Stromal cell of bone marrow (primary cell): ENCODE data around the gene TRIM62.
"Not testable (repeated sequence)": the region's sequence is repeated elsewhere in the genome, so short reads cannot be mapped to it uniquely, and the experiment has no call there.

Experiments used
- DNase-seq: peaks from one replicate; pipeline ENCODE4 v3.0.0-alpha.2; 2012; ENCODE audit warnings: low read depth

Gene TRIM62

GRCh38 chr1:33132549-33132948 lies 49.3 kb downstream of the TRIM62 start:
- DNase-seq = no peak

DNA sequence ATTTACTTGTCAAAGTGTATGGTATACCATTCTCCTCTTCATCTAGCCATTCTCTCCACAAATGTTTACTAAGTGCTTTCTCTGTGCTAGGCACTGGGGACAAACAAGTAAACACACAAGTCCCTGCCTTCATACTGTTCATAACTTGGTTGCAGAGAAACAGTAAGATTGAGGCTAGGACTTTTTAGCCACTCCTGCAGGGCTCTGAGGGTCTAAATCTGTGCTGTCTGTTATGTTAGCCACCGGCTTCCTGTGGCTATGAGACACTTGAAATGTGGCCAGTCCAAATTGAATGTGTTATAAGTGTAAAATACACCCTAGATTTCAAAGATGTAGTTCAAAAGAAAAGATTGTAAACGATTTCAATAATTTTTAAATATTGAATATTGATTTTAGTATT lies 50.7 kb downstream of the TRIM62 start:
- no peak for DNase-seq

GRCh38 chr1:33130297-33130696 lies 51.5 kb downstream of the TRIM62 start:
- DNase-seq = no peak

- DNase-seq = no peak
These were observed 53.1 kb downstream of the TRIM62 start for GRCh38 chr1:33128781-33129180.

DNA sequence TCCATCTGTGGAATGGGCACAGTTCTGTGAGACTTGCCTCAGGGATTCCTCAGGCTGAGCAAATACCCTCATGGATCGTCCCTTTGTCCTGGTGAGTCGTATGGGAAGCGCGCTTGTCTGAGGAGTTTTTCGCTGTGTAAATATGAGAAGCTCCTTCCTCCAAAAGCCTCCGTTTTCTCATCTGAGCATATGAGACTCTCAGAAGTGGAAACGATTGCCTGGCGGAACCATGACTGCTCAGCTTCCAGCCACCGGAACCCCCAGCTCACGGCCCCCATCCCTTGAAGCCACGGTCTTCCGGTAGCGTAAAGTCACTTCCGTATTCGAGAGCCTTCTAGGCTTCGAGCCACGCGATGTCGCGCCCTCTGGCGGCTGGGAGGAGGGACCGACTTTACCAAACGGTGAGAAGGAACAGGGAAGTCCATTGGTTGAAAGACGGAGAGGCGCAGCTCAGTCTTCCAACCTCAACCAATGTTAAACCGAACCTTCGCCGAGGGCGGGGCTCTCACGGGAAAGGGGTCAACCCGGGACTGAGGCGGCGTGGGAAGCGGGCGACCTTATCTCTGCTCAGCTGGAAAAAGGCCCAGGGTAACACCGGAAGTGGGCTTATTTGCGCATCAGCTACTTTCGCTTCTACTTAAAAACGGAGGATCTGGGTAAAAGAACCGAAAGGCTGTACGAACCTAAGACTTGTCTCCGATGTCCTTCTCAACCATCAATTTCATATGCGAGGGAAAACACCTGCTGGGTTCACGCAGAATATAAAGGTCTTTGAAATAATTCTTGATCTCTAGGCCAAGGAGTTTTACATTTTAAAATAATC lies 54.6 kb downstream of the TRIM62 start:
- DNase-seq = peak; percentile 98

GRCh38 chr1:33126411-33127000 lies 55.3 kb downstream of the TRIM62 start:
- DNase-seq = no peak

- DNase-seq = not testable (repeated sequence)
These were observed 57.2 kb downstream of the TRIM62 start for GRCh38 chr1:33124647-33125046.

DNA sequence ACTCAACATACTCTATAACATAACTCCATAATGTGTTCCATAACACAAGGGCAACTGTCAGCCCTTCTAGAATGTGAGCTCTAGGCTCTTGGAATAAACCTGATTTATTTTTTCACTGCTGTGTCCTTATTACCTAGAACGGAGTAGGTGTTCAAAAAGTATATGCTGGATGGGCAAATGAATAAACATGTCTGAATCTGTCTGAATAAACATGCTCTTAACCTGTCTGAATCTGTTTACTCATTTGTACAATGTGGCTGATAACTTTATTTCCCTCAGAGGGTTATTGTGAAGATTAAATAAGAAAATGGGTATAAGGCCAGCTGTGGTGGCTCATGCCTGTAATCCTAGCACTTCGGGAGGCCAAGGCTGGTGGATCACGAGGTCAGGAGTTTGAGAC lies 58.6 kb downstream of the TRIM62 start:
- no peak for DNase-seq

DNA sequence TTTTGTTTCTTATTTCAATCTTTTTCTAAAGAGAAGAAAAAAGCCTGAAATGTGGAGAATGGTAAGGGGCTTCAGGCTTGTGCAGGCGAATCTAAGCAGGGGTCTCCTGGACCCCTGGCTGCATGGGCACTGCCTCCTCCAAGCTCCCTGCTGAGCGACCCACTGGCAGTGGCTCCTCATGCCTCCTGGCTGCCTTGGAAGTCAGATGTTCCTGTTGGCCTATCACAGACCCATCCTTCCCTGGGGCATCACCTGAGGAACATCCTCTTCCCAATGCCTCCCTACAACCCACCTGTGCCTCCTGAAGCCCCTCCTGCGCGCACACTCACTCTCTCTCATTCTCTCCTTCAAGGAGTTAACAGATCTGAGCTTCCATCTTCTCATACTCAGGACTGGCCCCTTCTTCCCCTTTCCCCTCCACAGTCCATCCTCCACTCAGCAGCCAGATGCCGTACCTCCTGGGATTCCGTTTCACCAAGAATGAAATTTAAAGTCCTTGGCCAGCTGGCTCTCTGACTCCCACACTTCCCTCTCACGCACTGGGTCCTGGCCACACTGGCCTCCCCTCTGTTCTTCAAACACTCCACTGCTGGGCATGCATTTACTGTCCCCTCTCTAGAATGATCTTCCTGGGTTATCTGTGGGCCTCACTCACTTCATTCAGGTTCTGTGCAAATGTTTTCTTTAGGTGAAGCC lies 59.2 kb downstream of the TRIM62 start:
- no peak for DNase-seq

DNA sequence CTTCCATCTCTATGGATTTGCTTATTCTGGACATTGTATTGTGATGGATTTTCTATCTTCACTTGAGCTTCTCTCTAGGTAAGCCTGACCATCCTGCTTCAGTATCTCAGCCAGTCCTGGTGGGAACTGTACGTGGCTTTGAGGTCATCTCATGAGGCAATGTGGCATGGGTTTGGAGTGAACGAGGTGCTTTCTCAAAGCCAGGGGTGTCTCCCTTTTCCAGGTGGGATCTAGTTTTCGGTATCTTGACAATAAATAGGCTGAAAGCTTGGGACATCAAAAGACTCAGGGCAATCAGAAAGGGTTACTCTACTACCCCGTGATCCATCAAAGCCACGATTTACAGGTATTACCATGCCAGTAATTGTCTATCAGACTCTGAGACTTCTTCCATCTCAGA lies 60.1 kb downstream of the TRIM62 start:
- DNase-seq = no peak

DNA sequence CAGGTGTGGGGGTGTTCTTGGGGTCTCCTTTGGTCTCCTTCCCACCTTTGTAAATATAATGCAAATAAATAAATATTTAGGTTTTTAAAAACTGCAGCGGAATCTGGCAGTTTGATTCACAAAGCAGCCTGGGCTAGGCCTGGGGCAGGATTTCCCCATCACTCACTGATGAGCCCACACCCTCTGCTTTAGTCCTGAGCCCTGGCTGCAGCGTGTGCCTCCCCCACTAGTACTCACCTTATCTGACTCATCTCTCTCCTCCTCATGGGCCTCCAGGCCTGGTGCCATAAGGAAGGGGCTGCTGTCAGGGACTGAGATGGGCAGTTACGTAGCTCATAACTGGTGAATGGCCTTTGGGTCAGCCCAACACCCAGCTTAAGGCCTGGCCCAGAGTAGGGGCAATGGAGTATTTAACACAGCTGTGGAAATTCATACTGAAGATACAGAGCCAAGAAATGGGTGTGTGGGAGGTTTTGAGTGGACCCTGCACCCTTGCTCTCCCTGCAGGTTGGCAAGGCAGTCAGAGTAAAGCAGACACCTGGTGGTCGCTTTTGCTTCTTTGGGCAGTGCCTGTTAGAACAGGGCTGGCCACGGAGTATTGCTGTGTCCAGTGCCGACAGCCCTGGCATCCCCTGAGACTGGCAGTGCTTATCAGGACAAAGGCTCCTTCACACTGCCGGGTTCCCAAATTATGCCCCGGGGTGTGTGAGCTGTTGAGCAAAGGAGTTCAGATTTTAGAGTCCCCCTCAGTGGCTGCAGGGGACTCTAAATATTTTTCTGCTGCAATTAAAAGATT lies 61.2 kb downstream of the TRIM62 start:
- DNase-seq = no peak

GRCh38 chr1:33119532-33120217 lies 62.2 kb downstream of the TRIM62 start:
- DNase-seq = no peak

- no peak for DNase-seq
These were observed 62.8 kb downstream of the TRIM62 start for GRCh38 chr1:33119050-33119449.

DNA sequence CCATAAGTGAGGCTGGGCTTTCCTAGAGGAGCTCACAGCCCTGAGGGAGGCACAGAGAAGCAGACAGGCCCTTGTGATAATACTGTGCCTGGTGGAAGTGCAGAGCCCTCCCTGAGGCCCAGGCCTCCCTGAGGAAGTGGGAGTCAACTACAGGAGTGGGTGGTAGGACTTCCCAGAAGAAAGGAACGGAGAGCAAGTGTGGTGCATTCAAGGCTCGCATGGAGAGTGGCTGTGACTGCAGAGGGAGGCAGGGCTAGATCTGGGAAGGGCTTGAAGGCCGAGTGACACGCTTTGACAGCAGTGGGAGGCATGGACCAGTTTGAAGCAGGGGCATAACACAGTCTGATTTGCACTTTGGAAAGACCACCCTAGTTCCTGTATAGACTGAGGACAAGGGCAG lies 63.6 kb downstream of the TRIM62 start:
- DNase-seq = no peak

DNA sequence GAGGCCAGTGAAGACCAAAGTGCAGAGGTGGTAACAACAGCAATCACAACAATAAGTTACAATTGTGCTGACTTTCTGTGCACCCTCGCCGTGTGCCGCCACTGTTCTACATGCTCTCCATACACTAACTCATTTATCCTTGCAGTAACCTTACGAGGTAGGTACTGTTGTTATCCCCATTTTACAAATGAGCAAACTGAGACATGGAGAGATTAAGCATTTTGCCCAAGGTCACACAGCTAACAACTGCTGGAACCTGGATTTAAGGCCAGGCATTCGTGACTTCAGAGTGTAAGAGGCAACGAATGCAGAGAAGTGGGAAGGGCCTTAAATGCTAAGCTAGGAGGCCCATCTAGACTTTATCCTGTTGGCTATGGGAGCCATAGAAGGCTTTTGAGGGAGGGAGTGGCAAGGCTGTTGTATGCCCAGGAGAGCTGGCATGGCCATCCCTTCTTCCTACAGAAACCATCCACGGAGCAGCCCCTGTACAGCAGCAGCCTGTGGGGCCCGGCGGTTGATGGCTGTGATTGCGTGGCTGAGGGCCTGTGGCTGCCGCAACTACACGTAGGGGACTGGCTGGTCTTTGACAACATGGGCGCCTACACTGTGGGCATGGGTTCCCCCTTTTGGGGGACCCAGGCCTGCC lies 64.3 kb downstream of the TRIM62 start:
- no peak for DNase-seq

DNA sequence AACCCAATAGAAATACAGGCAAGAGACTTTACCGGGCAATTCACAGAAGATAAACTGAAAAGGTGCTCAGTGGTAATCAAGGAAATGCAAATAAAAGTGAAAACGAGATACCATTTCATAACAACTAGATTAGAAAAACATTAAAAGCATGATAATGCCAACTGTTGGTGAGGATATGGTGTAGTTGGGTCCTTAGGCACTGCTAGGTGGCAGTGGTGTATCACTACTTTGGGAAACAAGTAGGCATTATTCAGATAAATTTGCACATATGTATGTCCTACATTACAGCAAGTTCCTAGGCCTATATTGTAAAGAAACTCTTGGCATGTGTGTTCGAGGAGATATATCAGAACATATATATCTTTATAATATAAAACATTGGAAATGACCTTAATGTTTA lies 69.9 kb downstream of the TRIM62 start:
- no peak for DNase-seq

GRCh38 chr1:33110477-33110876 lies 71.4 kb downstream of the TRIM62 start:
- no peak for DNase-seq

DNA sequence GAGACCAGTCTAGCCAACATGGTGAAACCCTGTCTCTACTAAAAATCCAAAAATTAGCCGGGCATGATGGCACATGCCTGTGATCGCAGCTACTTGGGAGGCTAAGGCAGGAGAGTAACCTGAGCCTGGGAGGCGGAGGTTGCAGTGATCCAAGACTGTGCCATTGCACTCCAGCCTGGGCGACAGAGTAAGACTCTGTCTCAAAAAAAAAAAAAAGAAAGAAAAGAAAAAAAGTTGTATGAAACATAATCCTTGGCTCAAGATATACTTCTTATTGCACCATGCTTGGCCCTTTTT lies 81.8 kb downstream of the TRIM62 start:
- DNase-seq = not testable (repeated sequence)

- DNase-seq = peak; percentile 100
These were observed 82.3 kb downstream of the TRIM62 start for GRCh38 chr1:33099290-33100118.

DNA sequence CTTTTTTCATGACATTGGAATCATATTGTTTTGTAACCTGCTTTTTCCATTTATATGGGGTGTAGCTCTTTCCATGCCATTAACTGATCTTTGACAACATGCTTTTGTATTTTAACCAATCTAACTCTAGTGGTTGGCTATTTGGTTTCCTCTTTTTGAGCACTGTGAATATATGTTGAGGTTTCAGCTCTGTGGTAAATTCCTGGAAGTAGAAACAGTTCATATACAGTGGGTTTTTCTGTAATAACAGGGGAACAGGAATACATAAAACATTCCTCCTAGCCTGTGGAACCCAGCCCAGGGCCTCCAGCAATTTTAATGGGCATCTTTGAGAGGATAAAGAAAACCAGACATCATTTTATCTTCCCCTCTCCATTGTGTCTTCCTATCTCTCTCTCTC lies 83.5 kb downstream of the TRIM62 start:
- no peak for DNase-seq

GRCh38 chr1:33097762-33098161 lies 84.1 kb downstream of the TRIM62 start:
- no peak for DNase-seq
